Mammary epithelial cell (primary cell): ENCODE data around the gene KIFC3.

ENCODE experiments used
- CTCF ChIP-seq, 2 donors: IDR thresholded peaks in 1 of 2; conservative IDR thresholded peaks in 1 of 2; 2 replicates each; pipeline ENCODE4 v1.5.1; 2011 to 2012; ENCODE audit warnings: inconsistent platforms in 2 of 2, low read length in 2 of 2, mild to moderate bottlenecking in 2 of 2, control low read depth in 1 of 2, low read depth in 1 of 2; ENCODE audit not compliant: insufficient read depth in 1 of 2; ENCODE audit errors: extremely low read depth in 1 of 2
- EZH2 ChIP-seq: IDR thresholded peaks from 2 replicates; pipeline ENCODE4 v1.6.1; 2012; ENCODE audit warnings: low read length, inconsistent platforms, borderline replicate concordance

DNA sequence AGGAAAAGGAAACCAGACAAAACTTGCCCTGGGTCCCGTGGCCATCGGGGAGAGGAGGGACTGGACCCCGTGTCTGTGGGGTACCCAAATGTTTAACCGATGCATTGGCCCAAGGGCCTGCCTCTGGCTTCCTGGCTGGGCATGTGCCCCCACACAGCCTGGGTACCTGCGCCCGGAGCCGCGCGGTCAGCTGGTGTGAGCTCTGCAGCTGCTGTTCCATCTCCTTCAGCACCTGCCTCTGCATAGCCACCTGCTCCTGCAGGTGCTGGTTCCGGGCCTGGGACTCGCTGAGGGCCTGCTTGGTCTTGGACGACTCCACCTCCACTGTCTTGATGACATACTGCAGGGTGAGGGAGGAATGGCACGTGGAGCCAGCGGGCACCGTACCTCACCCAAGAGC, 31.9 kb downstream of the KIFC3 start:
- TF ChIP-seq CTCF (conservative IDR thresholded peaks at IDR 0.05 in 1 of 2, IDR thresholded peaks at IDR 0.05 in 1 of 2; ENCODE audit: extremely low read depth in 1 of 2, insufficient read depth in 1 of 2, low read depth in 1 of 2, low read length in 2 of 2) (no peak), EZH2 (no peak)
